ENCODE measurements around the gene LSM14A.
A peak's percentile ranks its signal among the peaks of the same experiment; 100 is the strongest.
"Not testable (repeated sequence)": the region's sequence is repeated elsewhere in the genome, so short reads cannot be mapped to it uniquely, and the experiment has no call there.

The LSM14A gene

DNA sequence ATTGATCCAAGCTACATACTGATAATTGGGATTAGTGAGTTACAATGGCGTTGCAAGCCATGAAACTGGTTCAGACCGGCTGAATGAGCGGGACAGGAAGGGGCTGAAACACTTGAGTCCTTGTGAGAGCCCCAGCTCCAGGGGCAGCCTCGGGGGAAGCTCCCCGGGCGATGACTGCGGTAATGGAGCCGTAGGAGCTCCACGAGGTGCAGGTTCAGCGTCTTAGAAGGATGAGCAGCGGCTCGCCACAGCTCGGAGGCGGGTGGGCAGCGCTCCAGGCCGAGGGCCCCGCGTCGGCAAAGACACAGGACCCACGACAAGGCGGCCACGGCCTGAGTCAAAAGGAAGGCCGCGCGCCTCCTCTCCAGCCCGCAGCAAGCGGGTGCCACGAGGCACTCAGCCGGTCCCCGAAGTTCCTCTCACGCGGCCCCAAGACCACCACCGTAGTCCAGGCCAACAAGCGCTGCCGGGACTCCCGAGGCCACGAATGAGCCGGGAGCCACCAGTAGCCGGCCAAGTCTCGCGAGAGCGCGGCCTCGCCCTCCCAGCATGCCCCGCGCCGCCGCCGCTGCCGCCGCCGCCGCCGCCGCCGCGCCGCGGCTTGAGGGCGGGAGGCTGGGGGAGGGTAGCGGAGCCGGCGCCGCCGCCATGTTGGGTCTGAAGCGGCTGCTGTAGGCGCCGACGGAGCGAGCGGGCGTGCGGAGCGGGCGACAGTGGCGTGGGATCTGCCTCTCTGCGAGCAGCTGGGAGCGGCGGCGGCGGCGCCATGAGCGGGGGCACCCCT lies at the start of gene LSM14A:
TSS of gene LSM14A (plus strand) at position 628 of the 784 bp plus-strand sequence. CDS start at position 767, 139 bp downstream.
- DNase-seq = peak; percentile 91

DNA sequence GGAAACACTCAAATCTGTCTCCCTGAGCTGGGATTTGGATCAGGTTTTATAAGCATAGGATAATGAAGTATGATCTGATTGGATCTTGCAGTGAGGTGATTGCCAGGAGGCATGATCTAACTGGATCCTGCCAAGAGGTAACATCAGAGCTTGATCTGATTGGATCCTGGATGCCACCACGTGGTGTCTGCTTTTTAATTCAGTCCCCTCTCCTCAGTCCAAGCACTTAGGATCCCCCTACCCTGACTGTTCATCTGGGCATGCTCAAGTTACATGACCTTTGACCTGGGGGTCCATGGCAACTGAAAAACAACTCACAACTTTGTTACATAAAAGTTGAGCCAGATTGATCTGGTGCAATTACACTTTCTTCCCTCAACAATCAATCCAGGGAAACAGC lies 47.5 kb upstream of the LSM14A start:
- no peak for DNase-seq

- no peak for DNase-seq
Measured at GRCh38 chr19:34126966-34127365, 45.3 kb upstream of the LSM14A start.

DNA sequence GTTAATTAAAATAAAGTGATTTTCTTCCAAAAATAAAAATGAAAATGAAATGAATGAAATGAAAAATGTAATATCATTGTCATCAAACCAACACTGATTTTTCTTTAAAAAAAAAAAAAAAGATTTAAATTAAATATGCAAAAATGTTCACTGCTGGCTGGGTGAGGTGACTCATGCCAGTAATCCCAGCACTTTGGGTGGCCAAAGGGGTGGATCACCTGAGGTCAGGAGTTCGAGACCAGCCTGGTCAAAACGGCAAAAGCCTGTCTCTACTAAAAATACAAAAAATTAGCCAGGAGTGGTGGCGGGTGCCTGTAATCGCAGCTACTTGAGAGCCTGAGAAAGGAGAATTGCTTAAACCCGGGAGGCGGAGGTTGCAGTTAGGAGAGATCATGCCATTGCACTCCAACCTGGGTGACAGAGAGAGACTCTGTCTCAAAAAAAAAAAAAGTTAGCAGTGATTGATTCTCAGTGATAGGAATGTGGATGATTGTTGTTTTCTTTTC lies 44.6 kb upstream of the LSM14A start:
- no peak for DNase-seq

GRCh38 chr19:34128558-34129250 lies 43.6 kb upstream of the LSM14A start:
- DNase-seq = no peak

- DNase-seq = no peak
Measured at GRCh38 chr19:34131100-34131499, 41.2 kb upstream of the LSM14A start.

DNA sequence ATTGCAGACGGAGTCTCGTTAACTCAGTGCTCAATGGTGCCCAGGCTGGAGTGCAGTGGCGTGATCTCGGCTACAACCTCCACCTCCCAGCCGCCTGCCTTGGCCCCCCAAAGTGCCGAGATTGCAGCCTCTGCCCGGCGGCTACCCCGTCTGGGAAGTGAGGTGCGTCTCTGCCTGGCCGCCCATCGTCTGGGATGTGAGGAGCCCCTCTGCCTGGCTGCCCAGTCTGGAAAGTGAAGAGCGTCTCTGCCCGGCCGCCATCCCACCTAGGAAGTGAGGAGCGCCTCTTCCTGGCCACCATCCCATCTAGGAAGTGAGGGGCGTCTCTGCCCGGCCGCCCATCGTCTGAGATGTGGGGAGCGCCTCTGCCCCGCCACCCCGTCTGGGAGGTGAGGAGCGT lies 40.2 kb upstream of the LSM14A start:
- not testable (repeated sequence) for DNase-seq

- not testable (repeated sequence) for DNase-seq
Measured at GRCh38 chr19:34132706-34133105, 39.6 kb upstream of the LSM14A start.

GRCh38 chr19:34134190-34135053 lies 37.9 kb upstream of the LSM14A start:
- peak; percentile 91 for DNase-seq

DNA sequence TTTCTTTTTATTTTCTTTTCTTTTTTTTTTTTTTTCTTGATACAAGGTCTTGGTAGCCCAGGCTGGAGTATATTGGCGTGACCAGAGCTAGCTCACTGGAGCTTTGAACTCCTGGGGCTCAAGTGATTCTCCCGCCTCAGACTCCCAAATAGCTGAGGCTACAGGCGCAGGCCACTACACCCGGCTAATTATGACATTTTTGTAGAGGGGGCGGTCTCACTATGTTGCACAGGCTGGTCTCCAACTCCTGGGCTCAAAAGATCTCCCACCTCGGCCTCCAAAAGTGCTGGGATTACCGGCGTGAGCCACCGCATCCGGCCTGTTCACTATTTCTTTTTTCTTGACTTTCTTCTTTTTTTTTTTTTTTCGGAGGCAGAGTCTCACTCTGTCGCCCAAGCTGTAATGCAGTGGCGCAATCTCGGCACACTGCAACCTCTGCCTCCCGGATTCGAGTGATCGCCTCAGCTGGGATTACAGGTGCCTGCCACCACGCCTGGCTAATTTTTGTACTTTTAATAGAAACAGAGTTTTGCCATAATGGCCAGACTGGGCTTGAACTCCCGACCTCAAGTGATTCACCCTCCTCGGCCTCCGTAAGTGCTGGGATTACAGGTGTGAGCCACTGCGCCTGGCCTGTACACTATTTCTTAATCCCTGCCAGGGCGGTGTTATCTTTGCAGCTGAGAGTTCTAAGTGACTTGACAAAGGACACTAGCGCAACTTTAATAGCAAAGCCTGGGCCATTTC lies 37.1 kb upstream of the LSM14A start:
- no peak for DNase-seq

DNA sequence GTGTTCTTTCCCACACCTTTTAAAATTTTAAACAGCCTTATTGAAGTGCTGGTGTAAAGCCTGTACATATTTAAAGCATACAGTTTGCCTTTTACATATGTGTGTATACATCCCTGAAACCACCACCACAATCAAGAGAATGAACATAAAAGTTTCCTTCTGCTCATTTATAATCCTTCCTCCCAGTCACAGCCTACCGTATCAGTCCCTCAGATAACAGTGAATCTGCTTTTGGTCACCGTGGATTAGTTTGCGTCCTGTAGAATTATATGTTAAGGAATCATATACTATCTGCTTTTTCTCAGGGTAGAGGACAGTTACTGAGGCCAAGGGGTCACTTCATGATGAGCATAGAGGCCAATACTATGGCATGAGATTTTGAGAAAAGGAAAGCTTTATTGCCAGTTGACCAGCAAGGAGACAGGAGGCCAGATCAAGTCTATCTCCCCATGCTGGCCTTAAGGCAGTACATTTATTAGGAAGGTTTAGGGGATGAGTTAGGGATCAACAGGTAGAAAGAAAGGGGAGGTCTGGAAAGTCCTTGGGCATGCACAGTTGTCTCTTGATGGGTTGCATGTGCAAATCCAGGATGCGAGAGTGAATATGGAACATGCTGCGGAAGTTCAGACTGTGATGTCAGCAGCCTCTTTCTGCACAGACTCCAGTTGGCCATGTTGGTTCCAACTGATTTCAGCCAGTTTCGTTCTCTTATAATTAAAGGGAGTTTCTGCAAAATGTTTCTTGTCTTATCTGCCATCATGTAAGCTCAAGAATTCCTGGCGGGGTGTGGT lies 36.3 kb upstream of the LSM14A start:
- no peak for DNase-seq

- no peak for DNase-seq
Measured at GRCh38 chr19:34141025-34141424, 31.3 kb upstream of the LSM14A start.

DNA sequence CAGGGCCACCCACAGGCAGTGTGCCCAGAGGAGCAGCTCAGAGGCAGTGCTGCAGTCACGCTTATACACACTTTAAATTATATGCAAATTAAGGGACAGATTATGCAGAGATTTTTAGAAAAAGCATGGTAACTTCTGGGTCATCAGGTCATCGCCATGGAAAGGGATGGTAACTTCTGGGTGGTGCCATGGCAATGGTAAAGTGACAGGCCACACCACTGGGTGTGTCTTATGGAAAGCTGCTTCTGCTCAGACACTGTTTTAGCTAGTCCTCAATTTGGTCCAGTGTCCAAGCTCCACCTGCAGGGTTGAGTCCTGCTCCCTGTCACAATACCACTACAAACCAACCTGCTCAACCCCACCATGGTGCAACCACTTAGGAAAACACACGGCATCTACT lies 29.9 kb upstream of the LSM14A start:
- DNase-seq = no peak

GRCh38 chr19:34145741-34146202 lies 26.5 kb upstream of the LSM14A start:
- peak; percentile 64 for DNase-seq

GRCh38 chr19:34148658-34149185 lies 23.6 kb upstream of the LSM14A start:
- DNase-seq = no peak

DNA sequence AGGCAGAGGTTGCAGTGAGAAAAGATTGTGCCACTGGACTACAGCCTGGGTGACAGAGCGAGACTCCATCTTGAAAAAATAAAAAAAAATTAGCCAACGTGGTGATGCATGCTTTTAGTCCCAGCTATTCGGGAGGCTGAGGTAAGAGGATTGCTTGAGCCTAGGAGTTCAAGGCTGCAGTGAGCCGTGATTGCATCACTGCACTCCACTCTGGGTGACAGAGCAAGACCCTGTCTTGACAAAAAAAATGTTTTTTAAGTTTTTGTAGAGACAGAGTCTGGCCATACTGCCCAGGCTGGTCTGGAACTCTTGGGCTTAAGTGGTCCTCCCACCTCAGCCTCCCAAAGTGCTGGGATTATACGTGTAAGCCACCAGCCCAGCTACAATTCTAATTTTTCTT lies 22.4 kb upstream of the LSM14A start:
- no peak for DNase-seq

GRCh38 chr19:34150558-34150957 lies 21.7 kb upstream of the LSM14A start:
- DNase-seq = no peak

GRCh38 chr19:34151439-34151838 lies 20.9 kb upstream of the LSM14A start:
- DNase-seq = no peak

DNA sequence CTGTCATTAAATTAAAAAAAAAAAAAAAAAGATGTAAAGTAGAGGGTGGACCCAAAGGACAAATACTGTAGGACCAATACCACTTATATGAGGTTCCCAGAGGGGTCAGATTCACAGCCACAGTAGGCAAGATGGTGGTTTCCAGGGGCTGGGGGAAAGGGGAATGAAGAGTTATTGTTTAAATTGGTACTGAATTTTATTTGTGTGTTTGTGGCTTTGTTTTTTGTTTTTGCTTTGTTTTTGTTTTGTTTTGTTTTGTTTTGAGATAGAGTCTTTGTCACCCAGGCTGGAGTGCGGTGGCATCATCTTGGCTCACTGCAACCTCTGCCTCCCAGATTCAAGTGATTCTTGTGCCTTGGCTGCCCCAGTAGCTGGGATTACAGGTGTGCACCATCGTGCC lies 17.9 kb upstream of the LSM14A start:
- DNase-seq = no peak

DNA sequence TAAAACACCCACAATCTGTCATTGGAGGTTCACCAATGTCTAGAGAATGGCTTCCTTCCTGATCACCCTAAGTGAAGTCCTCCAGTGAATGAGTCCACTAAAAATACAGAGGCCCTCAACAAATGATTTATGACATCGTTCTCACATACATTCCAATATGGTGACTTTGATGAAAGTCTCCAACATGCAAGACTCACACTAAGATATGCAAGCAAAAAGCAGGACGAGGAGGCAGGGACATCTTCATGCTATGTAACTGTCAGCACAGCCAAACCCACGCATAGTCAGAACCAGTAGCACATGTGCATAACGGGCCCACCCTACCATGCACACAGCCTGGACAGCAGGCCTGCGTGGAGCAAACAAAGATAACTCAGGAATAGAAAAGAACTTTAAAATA lies 16.6 kb upstream of the LSM14A start:
- no peak for DNase-seq

GRCh38 chr19:34158966-34159365 lies 13.3 kb upstream of the LSM14A start:
- DNase-seq = not testable (repeated sequence)
